ENCODE results near the gene SLC9A4.

DNA sequence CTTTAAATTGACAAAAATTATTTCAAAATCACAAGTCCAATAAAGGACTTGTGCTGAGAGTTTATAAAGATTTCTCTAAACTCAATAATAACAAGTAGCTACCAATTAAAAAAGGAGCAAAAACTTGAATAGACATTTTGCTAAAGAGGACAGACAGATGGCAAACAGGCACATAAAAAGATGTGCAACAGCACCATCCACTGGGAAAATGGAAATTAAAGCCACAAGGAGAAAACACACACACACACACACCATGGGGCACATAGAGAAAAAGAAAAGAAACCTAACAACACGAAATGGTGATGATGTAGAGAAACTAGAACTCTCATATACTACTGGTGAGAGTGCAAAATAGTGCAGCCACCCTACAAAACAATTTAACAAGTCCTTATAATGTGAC lies 12.6 kb upstream of the SLC9A4 start:
- TF ChIP-seq, protein P1, sequence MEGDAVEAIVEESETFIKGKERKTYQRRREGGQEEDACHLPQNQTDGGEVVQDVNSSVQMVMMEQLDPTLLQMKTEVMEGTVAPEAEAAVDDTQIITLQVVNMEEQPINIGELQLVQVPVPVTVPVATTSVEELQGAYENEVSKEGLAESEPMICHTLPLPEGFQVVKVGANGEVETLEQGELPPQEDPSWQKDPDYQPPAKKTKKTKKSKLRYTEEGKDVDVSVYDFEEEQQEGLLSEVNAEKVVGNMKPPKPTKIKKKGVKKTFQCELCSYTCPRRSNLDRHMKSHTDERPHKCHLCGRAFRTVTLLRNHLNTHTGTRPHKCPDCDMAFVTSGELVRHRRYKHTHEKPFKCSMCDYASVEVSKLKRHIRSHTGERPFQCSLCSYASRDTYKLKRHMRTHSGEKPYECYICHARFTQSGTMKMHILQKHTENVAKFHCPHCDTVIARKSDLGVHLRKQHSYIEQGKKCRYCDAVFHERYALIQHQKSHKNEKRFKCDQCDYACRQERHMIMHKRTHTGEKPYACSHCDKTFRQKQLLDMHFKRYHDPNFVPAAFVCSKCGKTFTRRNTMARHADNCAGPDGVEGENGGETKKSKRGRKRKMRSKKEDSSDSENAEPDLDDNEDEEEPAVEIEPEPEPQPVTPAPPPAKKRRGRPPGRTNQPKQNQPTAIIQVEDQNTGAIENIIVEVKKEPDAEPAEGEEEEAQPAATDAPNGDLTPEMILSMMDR (IDR thresholded peaks at IDR 0.05), result no peak
- TF ChIP-seq POLR2A (IDR thresholded peaks at IDR 0.05), result no peak

All from esophagus squamous epithelium (tissue), 4 donors.